Dedifferentiated amniotic fluid mesenchymal stem cell (primary cell): ENCODE measurements around the gene ROR2.

Source experiments
- DNase-seq: peaks from one replicate; pipeline ENCODE4 v3.0.0-alpha.2; 2016; ENCODE audit errors: extremely low spot score

ROR2 gene

GRCh38 chr9:91842358-91843049 is 107.5 kb downstream of the ROR2 start:
- DNase-seq: no peak

DNA sequence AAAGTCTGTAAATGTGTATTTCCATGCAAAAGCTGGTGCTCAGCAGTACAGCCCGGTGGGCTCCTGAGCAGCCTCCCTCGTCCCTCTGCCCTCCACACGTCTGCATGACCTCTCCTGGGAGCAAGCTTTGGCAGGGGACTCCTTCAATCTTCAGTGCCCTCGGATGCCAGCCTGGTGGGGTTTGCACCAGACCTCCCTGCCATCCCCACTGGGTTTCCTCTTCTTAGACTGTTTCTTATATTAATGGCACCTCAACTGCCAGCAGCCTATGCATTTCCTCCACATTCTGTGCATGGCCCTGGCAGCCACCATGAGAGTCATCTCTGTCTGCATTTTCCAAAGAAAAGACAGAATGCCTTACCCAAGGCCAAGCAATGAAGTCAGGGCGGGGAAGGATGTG is 108.4 kb downstream of the ROR2 start:
- no peak for DNase-seq

GRCh38 chr9:91840882-91841281 is 109.1 kb downstream of the ROR2 start:
- DNase-seq: no peak

- DNase-seq: no peak
These were observed 109.6 kb downstream of the ROR2 start for GRCh38 chr9:91840469-91840868.

GRCh38 chr9:91839926-91840465 is 110.0 kb downstream of the ROR2 start:
- DNase-seq: no peak

DNA sequence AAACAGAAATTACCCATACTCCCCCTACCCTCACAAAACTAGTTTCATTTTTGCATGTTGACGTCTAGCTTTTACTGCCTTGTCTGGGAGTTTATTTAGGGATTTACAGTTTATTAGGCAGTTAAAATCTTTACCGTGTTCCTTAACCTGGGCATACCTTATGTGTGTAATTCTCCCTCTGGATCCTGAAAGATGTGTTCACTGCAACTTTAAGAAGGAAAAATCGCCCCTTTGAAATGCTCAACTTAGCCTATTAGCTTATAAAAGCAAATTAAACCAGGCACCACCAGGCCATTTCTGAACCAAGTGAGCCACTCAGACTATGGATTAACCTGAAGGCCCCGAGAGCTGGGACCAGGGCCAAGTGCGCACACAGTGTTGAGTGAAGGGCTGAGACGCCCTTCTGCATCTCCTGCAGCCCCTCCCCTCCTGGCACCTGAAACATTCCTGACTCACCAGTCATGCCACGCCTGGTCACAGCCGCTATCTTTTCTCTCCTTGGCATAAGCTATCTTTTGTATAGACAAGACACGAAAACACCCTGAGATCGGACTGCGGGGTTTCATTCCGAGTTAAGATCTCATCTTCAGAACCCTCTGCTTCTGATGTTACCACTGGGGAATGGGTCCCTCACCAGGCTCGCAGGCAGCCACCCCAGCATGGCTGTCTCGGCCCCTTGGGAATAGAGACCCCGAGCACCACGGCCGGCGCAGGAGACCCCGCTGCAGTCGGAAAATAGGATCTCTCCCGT is 111.9 kb downstream of the ROR2 start:
- DNase-seq: no peak

DNA sequence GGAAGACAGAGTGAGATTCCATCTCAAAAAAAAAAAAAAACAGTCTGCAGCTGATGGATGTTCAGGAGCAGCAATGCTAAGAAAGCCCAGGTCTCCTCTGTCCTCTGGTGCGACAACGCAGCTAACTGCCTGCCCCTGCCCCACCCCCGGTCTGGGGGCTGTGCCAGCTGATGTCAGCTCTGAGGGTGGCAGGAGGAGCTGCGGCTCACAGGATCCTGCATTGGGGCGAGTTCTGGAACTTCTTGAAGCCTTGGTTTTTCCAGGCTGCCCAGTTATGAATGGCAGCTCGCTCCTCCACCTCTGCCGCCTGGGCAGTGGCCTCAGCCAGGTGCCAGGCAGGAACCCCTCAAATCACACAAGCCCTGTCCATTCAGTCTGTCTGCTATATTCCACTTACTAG is 113.5 kb downstream of the ROR2 start:
- DNase-seq: no peak

- DNase-seq: no peak
These were observed 114.4 kb downstream of the ROR2 start for GRCh38 chr9:91835632-91836031.

DNA sequence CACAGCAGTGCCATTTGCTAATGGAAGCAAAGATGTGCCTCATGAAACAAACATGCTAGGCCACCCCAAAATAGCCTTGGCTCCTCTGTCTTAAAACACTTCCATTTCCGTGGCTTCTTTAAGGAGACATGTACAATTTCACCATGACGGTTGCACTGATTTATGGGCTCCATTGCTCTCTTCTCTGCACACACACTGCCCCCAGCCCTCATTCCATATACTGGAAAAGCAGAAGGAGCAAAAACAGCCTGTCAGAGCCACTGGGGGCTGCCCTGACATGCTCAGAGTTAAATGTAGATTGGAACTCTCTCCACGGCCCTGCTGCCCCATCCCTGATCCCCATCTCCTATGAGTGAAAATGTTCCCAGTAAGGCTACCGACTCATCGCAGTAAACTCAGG is 114.8 kb downstream of the ROR2 start:
- no peak for DNase-seq

DNA sequence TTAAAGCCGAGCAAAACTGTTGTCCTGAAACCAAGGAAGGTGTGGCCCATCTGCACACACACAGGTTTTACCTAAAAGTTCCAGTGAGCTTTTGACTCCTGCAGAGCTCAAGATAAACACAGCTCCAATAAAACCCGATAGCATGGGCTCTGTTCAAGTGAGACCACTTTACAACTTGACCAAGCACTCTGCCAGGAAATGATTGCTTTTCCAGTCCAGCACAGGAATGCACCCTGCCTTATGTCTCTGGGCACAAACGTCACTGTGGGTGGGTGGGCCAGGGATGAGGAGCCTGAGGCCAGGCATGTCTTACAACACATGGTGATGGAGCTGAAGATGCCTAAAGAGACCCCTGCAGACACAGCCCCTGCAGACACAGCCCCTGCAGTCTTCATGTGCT is 115.3 kb downstream of the ROR2 start:
- DNase-seq: no peak

DNA sequence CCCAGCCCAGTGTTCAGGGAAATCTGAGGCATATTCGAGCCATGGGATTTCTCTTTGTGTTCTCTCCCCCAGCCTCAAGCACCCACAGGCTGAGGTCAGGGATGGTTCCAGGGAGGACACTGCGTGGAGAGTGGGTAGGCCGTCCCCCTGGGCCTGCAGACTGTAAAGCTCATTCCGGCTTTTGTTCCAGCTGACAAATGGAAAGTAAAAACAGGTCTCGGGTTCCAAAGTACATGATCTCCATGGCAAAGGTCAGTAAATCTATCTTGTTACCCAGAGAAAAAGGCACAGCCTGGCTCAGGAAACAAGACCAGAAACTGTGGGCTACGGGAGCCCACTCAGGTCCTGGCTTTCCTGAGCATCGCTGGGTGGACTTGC is 116.2 kb downstream of the ROR2 start:
- DNase-seq: no peak

- DNase-seq: no peak
These were observed 116.7 kb downstream of the ROR2 start for GRCh38 chr9:91833096-91833877.

DNA sequence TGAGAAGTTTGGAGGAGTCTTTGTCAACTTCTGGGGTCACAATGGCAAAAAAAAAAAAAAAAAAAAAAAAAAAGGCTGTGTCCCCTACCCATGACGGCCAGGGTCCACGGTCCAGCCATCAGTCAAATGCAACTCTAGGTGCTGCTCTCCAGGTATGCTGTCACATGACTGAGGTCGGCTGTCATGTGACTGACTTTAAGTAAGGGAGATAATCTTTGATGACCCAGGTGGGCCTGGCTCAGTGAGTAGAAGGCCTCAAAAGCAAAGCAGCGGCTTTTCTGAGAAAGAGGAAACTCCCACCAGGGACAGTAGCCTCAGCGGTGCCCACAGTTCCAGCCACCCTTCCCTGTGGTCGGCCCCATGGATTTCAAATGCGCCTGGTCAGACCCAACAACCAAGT is 117.7 kb downstream of the ROR2 start:
- DNase-seq: no peak

DNA sequence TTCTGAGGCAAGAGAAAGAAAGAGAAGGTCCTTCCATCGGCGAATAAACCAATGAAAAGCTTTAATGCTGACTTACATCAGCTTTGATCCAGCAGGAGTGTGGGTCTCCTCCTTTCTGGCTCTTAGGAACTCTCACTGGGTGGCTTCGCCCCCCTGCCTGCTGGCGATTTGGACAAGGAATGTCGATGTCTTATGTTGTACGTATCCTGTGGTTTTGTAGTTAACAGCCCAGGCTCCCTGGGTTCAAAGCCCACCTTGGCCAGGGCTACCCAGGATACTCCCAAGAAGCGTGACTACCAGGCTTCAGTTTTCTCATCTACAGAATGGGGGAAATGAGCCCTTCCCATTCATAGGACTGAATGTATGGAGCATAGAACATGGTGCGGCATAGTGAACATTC is 124.2 kb downstream of the ROR2 start:
- no peak for DNase-seq

DNA sequence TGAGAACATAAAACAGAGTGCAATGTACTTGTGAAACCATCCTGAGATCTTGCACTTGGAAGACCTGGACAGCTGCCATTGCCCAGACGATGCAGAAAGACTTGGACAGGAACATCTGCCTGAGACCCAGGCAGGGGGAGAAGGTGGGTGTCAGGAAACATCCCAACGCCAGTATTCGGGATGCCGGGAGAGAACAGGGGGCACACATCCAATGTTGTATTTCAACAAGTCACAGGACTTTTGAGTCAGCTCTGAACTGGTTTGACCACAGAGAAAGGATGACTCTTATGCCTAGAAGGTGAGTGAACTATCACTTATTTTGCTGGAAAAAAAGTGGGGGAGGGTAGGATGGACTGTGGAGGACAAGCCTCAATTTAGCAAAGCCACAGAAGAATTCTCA is 124.6 kb downstream of the ROR2 start:
- DNase-seq: no peak

- DNase-seq: peak; percentile 46
These were observed 125.3 kb downstream of the ROR2 start for GRCh38 chr9:91824601-91825305.

DNA sequence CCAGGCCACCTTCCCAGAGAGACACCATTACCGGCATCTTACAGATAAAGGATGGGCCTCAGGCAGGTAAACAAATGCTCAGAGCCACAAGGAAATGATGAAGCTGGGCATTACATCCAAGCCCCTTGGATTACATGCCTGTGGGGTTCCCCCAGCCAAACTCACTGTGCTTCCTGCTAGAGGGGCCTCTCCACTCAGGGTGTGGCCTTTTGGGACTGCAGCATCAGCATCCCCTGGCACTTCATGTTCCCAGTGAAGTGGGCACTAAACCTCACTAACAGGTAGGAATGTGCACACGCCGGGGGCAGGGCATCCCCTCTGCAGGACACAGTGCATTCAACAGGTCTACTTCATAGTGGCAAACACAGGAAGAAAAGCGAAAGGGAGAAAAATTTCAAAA is 125.9 kb downstream of the ROR2 start:
- no peak for DNase-seq

DNA sequence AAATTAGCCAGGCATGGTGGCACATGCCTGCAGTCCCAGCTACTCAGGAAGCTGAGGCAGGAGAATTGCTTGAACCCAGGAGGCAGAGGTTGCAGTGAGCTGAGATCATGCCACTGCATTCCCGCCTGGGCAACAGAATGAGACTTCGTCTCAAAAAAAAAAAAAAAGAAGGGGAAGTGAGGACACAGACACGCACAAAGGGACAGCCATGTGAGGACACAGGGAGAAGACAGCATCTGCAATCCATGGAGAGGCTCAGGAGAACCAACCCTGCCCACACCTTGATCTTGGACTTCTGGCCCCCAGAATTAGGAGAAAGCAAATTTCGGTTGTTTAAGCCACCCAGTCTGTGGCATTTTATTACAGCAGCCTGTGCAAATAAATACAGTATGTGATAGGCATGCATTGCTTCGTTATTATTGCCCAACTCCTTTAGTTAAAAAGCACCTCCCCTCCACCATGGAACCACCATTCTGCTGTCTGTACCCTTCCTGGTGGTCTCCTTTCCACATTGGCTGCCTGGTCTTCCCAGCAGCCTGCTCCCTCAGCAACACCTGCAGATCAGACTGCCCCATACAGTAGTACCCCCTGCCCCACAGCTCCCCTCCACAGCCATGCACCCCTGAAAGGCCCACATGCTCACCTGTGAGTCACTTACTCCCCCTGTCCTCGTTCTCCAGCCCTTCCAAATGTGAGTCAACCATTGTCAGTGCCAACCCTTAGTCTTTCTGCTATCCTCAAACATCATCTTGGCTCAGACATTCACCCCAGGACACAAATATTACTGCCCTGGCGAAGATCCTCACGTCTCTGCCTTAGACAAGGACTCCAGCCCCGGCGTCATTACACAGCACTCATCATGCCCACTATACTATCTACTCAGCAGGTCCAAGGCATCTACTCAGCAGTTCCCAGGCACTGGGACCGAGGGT is 128.8 kb downstream of the ROR2 start:
- DNase-seq: no peak

DNA sequence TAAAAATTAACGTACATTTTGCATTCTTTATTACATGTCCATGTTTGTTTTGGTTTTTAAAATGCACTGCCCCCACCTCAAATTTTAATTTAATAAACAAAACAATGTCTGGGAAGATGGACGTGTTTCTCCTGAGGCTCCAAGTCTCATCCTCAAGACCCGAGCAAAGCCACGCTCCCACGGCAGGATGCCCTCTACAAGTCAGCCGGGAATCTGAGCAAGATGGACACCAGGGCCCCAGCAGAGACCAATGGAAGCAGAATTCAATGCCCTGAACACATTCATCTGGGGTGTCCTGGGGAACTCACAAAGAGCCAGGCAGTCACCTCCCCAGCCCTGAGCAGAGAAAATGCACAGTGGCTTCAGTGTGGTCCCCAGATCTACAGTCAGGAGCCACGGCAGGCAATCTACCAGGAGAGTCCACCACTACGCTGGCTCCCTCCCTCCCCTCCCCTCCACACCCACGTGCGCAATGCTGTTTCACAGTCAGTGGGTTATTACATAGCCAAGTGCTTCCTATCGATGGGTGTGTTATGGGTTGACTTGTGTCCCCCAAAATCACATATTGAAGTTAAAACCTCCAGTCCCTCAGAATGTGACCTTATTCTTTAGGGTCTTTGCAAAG is 129.8 kb downstream of the ROR2 start:
- DNase-seq: no peak

DNA sequence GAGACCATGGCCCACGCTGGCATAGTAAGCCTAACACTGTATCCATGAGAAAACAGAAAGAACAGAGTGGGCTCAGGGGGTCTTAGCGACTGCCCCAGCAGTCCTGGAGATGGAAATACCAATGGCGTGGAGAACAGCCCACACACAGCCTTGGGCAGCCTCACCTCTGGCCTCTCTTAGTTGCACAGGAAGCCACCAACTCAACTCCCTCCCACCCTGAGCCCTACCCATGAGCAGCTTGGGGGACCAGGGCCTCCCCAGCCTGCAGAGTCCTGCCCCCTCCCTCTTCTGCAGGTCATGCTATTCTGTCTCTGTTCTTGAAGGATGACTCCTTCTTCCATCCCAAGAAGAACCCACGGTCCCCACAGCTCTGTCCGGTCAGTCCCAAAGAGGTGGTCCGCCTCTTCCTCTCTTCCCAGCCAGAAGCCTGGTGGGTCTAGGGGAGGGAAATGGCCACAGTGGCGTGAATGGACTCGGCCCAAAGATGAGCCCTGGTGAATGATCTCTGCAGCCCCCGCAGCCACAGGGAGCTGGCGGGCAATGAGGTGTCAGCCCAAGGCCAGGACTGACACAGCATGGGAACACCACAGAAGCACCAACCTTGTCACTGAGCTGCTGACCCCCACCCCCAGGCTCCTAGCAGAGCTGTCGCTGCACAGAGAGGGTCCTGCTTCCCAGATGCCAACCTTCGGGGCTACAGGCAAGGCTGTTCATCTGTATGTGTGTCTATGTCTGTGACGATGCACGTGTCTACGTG is 131.2 kb downstream of the ROR2 start:
- DNase-seq: no peak
